ENCODE results near the gene FBN3.

The FBN3 gene

DNA sequence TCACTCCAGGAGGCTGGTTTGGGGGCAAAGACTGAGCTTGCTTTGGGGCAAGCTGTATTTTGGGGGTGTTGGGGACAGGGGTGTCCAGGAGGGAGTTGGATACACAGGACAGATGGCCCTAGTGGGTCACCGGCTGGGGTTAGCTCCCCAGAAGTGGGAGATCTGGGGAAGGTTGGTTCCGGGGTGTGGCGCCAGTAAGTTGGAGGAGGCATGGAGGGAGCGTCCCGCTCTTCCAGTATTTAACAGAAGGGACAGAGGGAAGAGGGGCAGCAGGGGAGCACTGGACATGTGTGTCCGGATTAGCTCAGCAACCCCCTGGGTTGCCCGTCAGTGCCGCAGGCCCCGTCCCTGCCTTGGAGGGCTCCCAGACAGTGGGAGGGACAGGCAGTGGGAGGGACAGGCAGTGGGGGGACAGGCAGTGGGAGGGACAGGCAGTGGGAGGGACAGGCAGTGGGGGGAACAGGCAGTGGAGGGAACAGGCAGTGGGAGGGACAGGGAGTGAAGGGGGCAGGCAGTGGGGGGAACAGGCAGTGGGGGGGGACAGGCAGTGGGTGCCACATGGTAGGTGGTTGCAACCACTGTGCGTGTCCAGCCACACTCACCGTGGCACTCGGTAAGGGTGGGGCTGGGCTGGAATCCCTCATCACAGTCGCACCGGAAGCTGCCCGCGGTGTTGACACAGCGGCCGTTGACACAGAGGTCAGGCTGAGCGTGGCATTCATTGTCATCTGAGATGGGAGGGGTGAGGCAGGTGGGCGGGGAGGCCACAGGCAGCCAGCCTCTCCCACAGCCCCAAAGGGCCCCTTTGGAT lies 63.6 kb downstream of the FBN3 start:
- no peak overlapping the region for H3K27ac ChIP-seq
- TF ChIP-seq, protein P1, sequence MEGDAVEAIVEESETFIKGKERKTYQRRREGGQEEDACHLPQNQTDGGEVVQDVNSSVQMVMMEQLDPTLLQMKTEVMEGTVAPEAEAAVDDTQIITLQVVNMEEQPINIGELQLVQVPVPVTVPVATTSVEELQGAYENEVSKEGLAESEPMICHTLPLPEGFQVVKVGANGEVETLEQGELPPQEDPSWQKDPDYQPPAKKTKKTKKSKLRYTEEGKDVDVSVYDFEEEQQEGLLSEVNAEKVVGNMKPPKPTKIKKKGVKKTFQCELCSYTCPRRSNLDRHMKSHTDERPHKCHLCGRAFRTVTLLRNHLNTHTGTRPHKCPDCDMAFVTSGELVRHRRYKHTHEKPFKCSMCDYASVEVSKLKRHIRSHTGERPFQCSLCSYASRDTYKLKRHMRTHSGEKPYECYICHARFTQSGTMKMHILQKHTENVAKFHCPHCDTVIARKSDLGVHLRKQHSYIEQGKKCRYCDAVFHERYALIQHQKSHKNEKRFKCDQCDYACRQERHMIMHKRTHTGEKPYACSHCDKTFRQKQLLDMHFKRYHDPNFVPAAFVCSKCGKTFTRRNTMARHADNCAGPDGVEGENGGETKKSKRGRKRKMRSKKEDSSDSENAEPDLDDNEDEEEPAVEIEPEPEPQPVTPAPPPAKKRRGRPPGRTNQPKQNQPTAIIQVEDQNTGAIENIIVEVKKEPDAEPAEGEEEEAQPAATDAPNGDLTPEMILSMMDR (conservative IDR thresholded peaks at IDR 0.05): no peak

GRCh38 chr19:8084152-8084551 lies 65.2 kb downstream of the FBN3 start:
- no peak overlapping the region for H3K27ac ChIP-seq
- TF ChIP-seq, protein P1 (conservative IDR thresholded peaks at IDR 0.05): no peak

- TF ChIP-seq, protein P1 (conservative IDR thresholded peaks at IDR 0.05): no peak
Observed at GRCh38 chr19:8083141-8083540, 66.3 kb downstream of the FBN3 start.

DNA sequence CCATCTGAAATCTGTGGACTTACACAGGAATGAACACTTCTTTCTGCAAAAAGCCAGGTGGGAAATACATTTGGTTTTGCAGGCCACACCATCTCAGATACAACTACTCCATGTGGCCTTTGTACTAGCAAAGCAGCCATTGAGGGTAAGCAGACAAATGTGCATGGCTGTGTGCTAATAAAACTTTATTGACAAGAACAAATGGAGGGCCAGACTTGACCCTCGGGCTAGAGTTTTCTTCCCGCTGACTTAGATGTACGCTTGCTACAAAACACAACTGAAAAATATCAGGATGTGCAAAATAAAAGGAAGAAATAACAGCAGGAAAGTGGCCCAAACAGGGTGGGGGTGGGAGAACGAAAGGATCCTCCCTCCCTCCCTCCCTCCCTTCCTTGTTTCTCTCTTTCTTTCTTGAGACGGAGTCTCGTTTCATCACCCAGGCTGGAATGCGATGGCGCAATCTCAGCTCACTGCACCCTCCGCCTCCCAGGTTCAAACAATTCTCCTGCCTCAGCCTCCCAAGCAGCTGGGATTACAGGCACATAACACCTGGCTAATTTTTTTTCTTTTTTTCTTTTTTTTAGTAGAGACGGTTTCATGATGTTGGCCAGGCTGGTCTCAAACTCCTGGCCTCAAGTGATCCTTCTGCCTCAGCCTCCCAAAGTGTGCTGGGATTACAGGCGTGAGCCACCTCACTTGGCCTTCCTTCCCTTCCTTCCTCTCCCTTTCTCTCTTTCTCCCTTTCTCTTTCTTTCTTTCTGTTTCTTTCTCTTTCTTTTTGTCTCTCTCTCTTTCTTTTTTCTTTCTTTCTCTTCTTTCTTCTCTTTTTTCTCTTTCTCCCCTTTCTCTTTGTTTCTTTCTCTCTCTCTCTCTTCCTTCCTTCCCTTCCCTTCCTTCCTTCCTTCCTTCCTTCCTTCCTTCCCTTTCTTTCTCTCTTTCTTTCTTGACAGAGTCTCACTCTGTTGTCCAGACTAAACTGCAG lies 67.5 kb downstream of the FBN3 start:
- TF ChIP-seq, protein P1 (conservative IDR thresholded peaks at IDR 0.05): no peak
- no peak overlapping the region for H3K27ac ChIP-seq

More at GRCh38 chr19:8083141-8083540, 66.3 kb downstream of the FBN3 start:
- no peak overlapping the region for H3K27ac ChIP-seq

DNA sequence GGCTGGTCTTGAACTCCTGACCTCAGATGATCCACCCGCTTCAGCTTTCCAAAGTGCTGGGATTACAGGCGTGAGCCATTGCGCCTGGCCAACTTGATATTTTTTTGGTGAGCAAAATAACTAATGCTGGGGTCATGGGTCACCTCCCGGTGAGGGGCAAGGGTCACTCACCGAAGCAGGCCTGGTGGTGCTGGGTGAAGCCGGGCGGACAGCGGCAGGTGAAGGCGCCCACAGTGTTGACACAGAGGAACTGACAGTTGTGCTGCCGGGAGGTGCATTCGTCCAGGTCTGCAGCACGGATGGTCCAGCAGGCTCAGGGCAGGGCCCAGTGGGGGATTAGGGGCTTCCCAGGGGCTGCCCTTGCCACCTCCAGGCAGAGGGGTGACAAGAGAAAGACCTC lies 68.6 kb downstream of the FBN3 start:
- TF ChIP-seq, protein P1 (conservative IDR thresholded peaks at IDR 0.05): no peak
- no peak overlapping the region for H3K27ac ChIP-seq

DNA sequence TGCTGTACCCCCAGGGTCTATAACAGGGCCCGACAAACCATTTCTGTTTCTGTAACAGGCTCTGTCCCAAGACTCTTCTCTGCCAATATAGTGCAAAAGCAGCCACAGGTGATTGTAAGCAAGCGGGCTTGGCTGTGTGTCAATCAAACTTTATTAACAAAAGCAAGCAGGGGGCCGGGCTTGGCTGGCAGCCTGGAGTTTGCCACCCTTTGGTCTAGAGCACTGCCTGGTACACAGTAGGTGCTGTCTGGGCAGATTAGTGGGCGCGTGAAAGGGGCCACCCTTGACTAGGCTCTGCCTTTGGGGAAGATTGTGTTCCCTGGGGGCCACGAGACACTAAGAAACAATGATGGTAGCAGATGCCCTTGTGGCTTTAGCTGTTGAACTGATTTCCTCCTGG lies 69.4 kb downstream of the FBN3 start:
- TF ChIP-seq, protein P1 (conservative IDR thresholded peaks at IDR 0.05): no peak
- no peak overlapping the region for H3K27ac ChIP-seq

Measured in VCaP (cell line).